ENCODE results near the gene TFR2. TPM values are rescaled to one million over a fixed set of nuclear protein-coding genes. Genes with fewer than 3 reads are reported as not detected.

Gene TFR2
- total and polyA plus RNA-seq, 9 of the 15 experiments (the other 6 are each of a cell fraction or from before 2014, with no cell fraction given) = 3.8 to 123 (median 51.1) TPM

GRCh38 chr7:100682991-100683658 lies 41.8 kb upstream of the TFR2 start:
- intact Hi-C loops (cut with micrococcal nuclease) (no loop called here), in situ Hi-C loops (cut with MboI) (no loop called here)
- ChIA-PET CTCF (ENCODE audit: low intra/inter-chr PET ratio) (interaction anchor here (0.6 kb wide), 1 partner anchor 52 kb away, joined by 4 read pairs; no protein-coding TSS in a partner anchor), POLR2A (interaction anchor here (0.6 to 1.9 kb wide), 6 partner anchors 10 to 315 kb away, joined by 3 to 11 read pairs (median 4); partner anchors contain the start of genes FBXO24 and LRCH4)
- peak in 1 of 4 experiments; percentile 20 for DNase-seq (ENCODE audit: extremely low read depth in 1 of 4, low spot score in 3 of 4)
- Histone ChIP-seq H3K4me3 (no peak overlapping the region), H3K27me3 (ENCODE audit: control insufficient read depth in 2 of 2, insufficient read depth in 2 of 2, low read length in 2 of 2) (no peaks in the 10 kb centered on the region), H3K4me1 (replicated peaks in 1 of 2; ENCODE audit: control insufficient read depth in 2 of 2, insufficient read depth in 2 of 2, low read length in 2 of 2) (peaks cover 4 to 81% of the 10 kb centered on the region in 2 experiments; a peak in 4 of 5 replicates), H3K9ac (ENCODE audit: insufficient read depth in 1 of 2, low read depth in 2 of 2, low read length in 2 of 2) (peak overlapping the region in 1 of 2 experiments; percentile 15; a peak in 1 of 4 replicates), H3K9me1 (ENCODE audit: control insufficient read depth, insufficient read depth, low read length) (no peaks in the 10 kb centered on the region), H3K9me3 (replicated peaks; ENCODE audit: control insufficient read depth, insufficient read depth, low read depth, low read length) (no peaks in the 10 kb centered on the region), H3K36me3 (ENCODE audit: control insufficient read depth, insufficient read depth, low read length) (peaks cover 100% of the 10 kb centered on the region; the same call in 2 of the 3 replicates), H3K4me2 (ENCODE audit: insufficient read depth, low read length) (no peak overlapping the region), H3K79me2 (ENCODE audit: control insufficient read depth, insufficient read depth, low read length) (peaks cover 4% of the 10 kb centered on the region; the same call in 1 of the 3 replicates), H4K20me1 (replicated peaks; ENCODE audit: control insufficient read depth, insufficient read depth, low read length) (peaks cover 15% of the 10 kb centered on the region; the same call in 1 of the 2 replicates), H2AFZ (ENCODE audit: low read depth, low read length) (no peak overlapping the region), H3K27ac (ENCODE audit: extremely low read depth, low read depth, low read length) (no peak overlapping the region)
- WGBS (ENCODE audit: insufficient coverage, low coverage, missing lambda C conversion rate) = 89% methylated on average over 20 of the region's 28 CpGs
- no peak for FAIRE-seq
- no peak for ATAC-seq
- BruUV-seq (replicated peaks) = TSS peak; percentile 1
- TF ChIP-seq PRDM10 (IDR thresholded peaks at IDR 0.05; ENCODE audit: partially characterized antibody) = peak; percentile 65
- no peak for TF ChIP-seq TEAD4 (IDR thresholded peaks at IDR 0.05; ENCODE audit: low read length)
- no peak for TF ChIP-seq TEAD4 (CRISPR knock-in tag; IDR thresholded peaks at IDR 0.05; ENCODE audit: borderline replicate concordance)
- peak; percentile 92 for TF ChIP-seq ZNF263 (CRISPR knock-in tag; IDR thresholded peaks at IDR 0.05; ENCODE audit: borderline replicate concordance)
- peak in 1 of 2 experiments; percentile 63; a peak in 1 of 4 replicates for TF ChIP-seq MLLT1 (IDR thresholded peaks at IDR 0.05)
- peak; percentile 62; the same call in 1 of the 2 replicates for TF ChIP-seq ZBTB33 (CRISPR knock-in tag; IDR thresholded peaks at IDR 0.05)
- peak; percentile 7 for TF ChIP-seq FIP1L1 (IDR thresholded peaks at IDR 0.05; ENCODE audit: low read depth, low read length, poor library complexity, severe bottlenecking)
- TF ChIP-seq ASH1L (IDR thresholded peaks at IDR 0.05; ENCODE audit: borderline replicate concordance, low read depth, partially characterized antibody) = no peak
- TF ChIP-seq RBFOX2 (IDR thresholded peaks at IDR 0.05; ENCODE audit: low read depth, low read length) = peak; percentile 45
- peak; percentile 64 for TF ChIP-seq POLR2G (IDR thresholded peaks at IDR 0.05; ENCODE audit: low read depth, low read length)

Data from K562 (cell line).